K562 (cell line): Measurements from ENCODE around the gene PRRC2C.

ENCODE experiments used
- CEBPZ ChIP-seq: fragments of 150-350 bp; IDR thresholded peaks from 2 replicates; pipeline ENCODE4 v1.6.1; 2014; ENCODE audit warnings: low read depth, mild to moderate bottlenecking, low read length, borderline replicate concordance
- CHD1 ChIP-seq: fragments of 200-600 bp; sonication (generic); IDR thresholded peaks from one replicate; pipeline ENCODE4 v1.6.1; 2012; ENCODE audit warnings: mild to moderate bottlenecking, moderate library complexity, low read length, inconsistent platforms
- RBM22 ChIP-seq: fragments of 200-400 bp; formaldehyde crosslinking; IDR thresholded peaks from 2 replicates; pipeline ENCODE4 v1.6.1; 2018; ENCODE audit warnings: low read length, low read depth; ENCODE audit not compliant: poor library complexity, severe bottlenecking
- RFX5 ChIP-seq: IDR thresholded peaks from 2 replicates; pipeline ENCODE4 v1.6.1; 2011; ENCODE audit warnings: low read depth, mild to moderate bottlenecking, improper control_type of control experiment, low read length
- SMC3 ChIP-seq: conservative IDR thresholded peaks from 2 replicates; pipeline ENCODE4 v1.6.1; 2011; ENCODE audit warnings: low read depth, low read length, improper control_type of control experiment; ENCODE audit not compliant: insufficient read depth
- ZNF449 ChIP-seq: fragments of 250-450 bp; sonication (Bioruptor Pico); IDR thresholded peaks from 2 replicates; pipeline ENCODE4 v1.8.0; 2022; ENCODE audit warnings: moderate library complexity, mild to moderate bottlenecking, inconsistent platforms
- ZNF79 ChIP-seq: fragments of 250-450 bp; sonication (Bioruptor Pico); IDR thresholded peaks from 2 replicates; pipeline ENCODE4 v1.4.0; 2020; ENCODE audit warnings: low read depth, mild to moderate bottlenecking, moderate library complexity

- no peak for TF ChIP-seq ZNF449 (CRISPR knock-in tag)
- no peak for TF ChIP-seq CHD1
- no peak for TF ChIP-seq CEBPZ
- no peak for TF ChIP-seq RBM22
- no peak for TF ChIP-seq RFX5
- no peak for TF ChIP-seq SMC3
- no peak for TF ChIP-seq ZNF79 (CRISPR knock-in tag)
Measured at GRCh38 chr1:171611306-171611705, 126.0 kb downstream of the PRRC2C start.
